Astrocyte (in vitro differentiated cells and primary cell): ENCODE results near the gene BEST1.

Experiments
- EZH2 ChIP-seq: IDR thresholded peaks from 2 replicates; pipeline ENCODE4 v1.6.1; 2012; ENCODE audit warnings: mild to moderate bottlenecking, low read length, inconsistent platforms; ENCODE audit not compliant: insufficient read depth
- TF ChIP-seq, protein P1 (sequence below): IDR thresholded peaks from 2 replicates; pipeline ENCODE4 v1.5.1; 2011; ENCODE audit warnings: low read depth, mild to moderate bottlenecking, inconsistent platforms, low read length, moderate library complexity; ENCODE audit not compliant: insufficient read depth

DNA sequence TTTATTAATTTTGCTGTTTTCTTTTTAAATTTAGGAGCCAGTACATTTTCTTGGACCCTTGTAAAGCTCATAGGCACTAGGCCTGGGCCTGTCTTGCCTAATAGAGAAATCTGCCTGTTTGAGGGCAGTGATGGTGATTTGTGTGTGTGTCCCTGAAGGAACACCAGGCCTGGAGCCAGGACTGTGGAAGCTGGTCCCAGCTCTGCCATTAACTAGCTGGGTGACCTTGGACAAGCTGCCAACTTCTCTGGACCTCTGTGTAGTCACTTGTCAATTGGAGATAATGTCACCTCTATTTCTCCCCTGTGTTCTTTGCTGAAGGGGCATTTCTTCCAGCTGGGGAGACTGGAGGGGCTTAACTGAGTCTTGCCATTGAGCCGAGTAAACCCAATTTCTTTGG is 33.3 kb downstream of the BEST1 start:
- TF ChIP-seq, protein P1, sequence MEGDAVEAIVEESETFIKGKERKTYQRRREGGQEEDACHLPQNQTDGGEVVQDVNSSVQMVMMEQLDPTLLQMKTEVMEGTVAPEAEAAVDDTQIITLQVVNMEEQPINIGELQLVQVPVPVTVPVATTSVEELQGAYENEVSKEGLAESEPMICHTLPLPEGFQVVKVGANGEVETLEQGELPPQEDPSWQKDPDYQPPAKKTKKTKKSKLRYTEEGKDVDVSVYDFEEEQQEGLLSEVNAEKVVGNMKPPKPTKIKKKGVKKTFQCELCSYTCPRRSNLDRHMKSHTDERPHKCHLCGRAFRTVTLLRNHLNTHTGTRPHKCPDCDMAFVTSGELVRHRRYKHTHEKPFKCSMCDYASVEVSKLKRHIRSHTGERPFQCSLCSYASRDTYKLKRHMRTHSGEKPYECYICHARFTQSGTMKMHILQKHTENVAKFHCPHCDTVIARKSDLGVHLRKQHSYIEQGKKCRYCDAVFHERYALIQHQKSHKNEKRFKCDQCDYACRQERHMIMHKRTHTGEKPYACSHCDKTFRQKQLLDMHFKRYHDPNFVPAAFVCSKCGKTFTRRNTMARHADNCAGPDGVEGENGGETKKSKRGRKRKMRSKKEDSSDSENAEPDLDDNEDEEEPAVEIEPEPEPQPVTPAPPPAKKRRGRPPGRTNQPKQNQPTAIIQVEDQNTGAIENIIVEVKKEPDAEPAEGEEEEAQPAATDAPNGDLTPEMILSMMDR = no peak
- TF ChIP-seq EZH2 = no peak
